Stimulated activated CD8-positive, alpha-beta memory T cell treated with anti-CD3 and anti-CD28 coated beads, Interleukin-7, amount 100 ng/mL, for 1 hour (primary cell): ENCODE data around the gene HDAC7.

Experiments used
- DNase-seq, 2 donors: peaks; one replicate each; pipeline ENCODE4 v3.0.0-alpha.2; 2020; ENCODE audit warnings: low read depth in 2 of 2

HDAC7 gene

GRCh38 chr12:47766502-47767215 lies 53.0 kb downstream of the HDAC7 start:
- no peak for DNase-seq

DNA sequence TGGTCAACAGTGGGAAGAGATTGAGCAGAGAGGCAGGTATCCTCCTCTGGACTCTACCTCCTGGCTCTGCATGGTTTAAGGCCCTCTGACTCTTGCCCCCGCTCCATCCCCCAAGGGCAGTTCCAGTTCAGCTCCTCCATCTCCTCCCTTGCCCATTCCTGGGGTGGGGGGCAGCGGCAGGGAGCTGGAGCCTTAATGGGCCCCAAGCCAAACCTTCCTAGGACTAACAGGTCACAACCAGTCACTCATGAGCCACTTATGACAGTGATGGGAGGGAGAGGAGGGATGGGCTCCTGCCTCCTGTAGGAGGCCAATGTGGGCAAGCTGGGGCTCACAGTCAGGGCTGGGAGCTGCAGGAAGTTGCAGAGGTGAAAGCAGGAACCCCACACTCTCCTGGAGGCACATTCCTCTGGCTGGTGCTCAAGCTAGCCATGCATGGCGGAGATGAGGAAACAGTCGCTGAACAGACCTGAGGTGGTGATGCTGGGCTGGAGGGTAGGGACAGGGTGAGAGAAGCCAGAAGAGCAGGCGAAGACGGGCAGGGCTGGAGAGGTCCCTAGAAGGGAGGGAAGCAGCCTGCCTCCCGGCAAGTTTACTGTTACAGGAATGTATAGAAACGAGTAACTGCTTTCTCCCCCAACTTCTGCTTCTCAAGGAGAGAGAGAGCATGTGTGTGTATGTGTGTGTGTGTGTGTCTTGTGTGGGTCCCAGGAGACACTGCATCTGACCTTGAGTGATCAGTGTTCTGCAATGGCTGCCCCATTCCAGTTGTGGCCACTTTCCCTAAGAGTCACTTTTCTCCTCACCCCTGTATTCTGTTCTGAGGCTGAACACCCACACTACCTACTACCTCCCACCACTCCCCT lies 56.0 kb downstream of the HDAC7 start:
- no peak for DNase-seq

DNA sequence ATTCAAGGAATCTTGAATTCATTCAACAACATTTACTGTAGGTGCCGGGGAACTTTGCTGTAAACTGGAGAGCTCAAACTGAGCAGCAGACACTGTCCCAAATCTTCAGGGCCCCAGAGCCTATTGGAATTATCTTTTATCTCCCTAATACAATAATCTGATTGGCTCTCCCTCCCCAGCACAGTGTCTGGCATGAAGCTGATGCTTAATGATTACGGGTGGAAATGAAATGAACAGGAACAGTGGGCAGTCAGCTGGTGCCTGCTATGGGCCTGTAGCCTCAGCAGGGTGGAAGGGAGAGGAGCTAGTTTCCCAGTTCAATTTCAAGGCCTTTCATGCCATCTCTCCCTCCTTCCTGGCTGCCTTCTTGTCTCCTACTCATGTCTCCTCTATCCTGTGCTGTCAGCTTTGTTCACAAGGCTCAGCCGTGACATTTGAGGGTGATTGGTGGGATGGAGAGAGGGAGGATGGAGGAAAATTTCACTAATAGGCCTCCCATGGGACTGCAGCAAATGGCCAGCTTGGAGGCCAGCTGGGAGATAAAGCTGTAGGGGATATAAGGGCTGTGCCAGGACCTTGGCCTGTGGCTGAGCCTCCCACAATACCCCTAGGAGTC lies 56.7 kb downstream of the HDAC7 start:
- no peak for DNase-seq

DNA sequence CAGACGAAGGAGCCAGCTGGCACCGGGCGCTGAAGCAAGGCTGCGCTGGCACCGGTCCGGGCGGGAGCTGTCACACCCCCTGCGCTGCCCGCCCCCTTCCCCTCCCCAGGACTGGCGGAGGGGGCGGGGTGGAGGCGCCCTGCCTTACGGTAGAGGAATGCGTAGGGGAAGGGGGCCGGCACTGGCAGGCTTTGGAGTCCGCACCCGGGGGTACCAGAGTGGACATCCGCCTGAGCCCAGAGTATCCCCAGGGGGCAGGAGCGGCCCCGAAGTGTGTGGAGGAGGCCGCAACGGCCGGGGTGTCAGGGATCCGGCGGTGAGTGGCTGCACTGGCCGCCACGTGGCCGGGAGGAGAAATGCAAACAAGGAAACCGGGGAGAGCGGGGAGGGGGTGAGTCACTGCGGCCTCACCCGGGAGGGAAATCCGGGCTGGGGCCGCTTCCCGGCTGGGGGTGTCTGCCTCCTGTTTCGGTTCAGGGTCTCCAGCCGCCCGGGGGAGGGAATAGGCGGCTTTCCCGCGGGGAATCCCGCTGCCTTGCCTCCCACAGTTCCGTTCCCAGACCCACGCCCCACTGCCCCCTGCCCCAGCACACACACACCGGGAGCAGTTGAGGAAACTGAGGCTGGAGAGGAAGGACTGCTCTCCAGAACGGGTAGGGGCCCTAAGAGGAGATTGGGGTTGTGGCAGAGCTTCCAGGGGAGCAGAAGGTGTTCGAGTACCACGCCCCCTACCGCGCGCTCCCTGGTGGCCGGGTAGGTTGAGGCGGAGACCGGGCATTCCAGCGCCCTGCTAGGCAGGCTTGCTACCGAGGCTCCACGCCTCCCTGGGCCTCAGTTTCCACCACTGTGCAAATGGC lies 60.6 kb downstream of the HDAC7 start, which contains the start of gene RAPGEF3:
RAPGEF3 (minus strand) TSS at position 47 of the 857 bp plus-strand sequence. CDS start 324 bp downstream, outside the sequence.
- DNase-seq: peak; percentile 35 to 45

DNA sequence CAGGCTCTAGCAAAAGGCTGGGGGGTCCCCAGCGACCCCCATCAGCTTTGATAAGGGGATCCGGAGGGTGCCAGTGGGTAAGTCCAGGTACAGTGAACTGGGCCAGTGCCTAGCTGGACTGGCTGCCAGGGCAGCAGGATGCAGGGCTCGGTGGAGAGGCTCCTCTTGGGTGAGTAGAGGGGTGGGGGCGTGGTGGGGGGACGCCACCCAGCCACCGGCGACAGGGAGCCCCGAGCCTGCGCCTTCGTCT lies 61.2 kb downstream of the HDAC7 start:
- no peak for DNase-seq

DNA sequence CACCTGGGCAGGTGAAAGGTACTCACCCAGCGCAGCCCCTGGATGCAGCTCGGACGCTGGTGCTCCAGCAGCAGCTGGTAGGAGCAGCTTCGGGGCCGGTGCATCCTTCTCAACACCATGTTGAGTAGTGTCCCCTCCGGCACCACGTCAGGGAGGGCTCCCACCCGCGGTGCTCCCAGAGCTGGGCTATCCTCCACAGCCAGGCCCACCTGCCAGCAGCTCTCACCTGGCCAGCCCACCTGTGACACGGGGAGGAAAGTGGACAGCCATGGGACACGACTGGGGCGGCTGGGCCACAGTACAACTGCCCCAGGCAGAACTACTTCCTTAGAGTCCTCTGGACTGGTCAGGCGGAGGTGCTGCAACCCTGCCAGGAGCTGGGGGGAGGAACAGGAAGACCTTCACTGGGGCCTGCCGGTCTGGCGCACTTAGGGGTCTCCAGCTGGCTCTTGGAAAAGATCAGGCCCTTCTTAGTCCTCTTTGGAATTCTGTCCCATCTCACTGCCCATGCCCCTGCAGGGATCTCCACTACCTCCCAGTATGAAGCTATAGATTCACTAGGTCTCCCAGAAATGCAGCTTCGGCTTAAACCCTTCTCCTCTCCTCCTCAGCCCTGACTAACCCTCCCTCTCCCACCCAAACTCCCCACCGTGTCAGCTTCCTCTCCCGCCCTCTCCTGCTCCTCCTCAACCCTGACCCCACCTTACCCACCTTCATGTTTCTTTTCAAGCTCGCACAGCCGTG lies 61.7 kb downstream of the HDAC7 start:
- no peak for DNase-seq

GRCh38 chr12:47757364-47757839 lies 62.3 kb downstream of the HDAC7 start:
- DNase-seq: no peak

DNA sequence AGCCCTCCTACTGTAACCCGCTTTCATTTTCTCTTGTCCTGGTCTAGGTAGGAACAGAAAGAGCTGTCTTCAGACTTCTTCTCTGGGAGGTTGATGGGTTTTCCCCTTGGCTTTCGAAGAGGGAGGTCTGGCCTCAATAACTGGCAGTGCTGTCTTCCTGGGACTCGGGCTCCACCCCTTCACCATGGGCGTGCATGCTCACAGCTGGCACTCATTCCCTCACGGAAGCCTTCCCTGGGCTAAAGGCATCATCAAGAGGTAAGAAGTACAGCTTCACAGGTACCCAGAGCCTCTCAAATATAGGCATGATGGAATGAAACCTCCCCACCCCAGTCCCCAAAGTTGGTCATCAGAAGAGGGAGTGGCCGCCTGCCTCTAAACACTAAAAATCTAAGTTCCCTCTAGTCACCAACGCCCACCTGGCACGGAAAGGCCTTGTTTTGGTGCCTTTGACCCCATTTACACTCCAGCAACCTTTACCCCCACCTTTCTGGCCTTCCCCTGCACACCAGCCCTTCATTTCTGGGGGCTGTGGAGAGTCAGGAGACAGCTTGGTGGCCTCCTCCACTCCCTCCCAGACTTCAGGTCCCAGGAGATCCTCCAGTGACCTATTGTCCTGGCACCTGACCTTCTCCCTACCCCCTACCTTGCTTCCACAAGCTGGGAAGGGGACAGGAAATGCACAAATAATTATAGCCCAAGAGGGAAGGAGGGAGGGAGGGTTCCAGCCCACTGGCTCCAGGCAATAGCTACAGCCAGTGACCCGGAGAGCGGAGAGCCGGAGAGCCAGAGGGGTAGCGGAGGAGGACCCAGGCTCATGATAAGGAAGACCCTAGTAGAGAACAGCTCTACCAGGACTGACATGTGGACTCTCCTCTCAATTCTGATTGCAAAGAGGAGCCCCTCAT lies 63.8 kb downstream of the HDAC7 start:
- no peak for DNase-seq

- DNase-seq: no peak
Measured at GRCh38 chr12:47754881-47755280, 64.8 kb downstream of the HDAC7 start.

DNA sequence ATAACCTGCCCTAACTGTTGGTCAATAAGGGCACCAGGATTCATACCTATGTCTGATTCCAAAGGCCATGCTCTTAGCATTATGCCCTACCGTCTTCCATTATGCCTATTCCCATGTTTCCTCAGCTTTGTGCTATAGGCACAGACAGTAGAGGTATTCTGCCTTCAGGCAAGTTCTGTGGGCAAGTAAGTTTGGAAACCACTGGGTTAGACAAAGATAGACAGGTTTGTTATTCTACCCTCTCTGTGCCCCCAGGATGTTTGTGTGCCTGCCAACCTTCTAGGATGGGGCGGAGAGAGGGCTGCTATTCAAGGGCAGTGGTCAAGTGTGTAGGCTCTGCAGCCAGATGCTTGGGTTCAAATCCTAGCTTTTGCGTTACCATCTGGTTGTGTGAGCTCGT lies 65.6 kb downstream of the HDAC7 start:
- DNase-seq: no peak

GRCh38 chr12:47753021-47754001 lies 66.4 kb downstream of the HDAC7 start:
- DNase-seq: no peak

- no peak for DNase-seq
Measured at GRCh38 chr12:47752552-47752951, 67.2 kb downstream of the HDAC7 start.

GRCh38 chr12:47752121-47752520 lies 67.6 kb downstream of the HDAC7 start:
- no peak for DNase-seq

- DNase-seq: no peak
Measured at GRCh38 chr12:47751561-47751960, 68.1 kb downstream of the HDAC7 start.

DNA sequence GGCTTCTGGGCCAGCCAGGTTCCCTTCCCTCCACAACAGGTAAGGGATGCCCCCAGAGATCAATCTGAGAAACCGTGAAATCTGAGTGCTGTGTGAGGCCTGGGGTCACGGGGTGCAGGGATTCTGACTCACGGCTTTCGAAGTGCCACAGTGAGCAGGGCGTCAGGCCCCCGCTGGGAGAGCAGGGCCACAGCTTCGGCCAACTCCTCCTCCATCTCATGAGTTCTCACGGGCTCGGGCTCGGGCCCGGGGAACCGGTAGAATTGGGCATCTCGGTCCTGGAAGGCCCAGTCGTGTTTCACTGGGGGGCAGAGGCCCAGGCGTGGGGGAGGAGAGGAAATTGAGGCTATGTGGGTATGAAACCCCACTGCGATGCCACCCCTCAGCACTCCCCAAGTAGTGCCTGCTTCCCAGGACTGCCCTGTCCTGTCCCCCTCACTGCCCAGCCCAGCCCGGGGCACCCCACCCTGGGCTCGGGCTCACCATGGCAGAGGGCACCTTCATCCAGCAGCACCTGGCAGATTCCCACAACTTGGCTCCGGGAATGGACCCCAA lies 68.7 kb downstream of the HDAC7 start:
- DNase-seq: no peak

DNA sequence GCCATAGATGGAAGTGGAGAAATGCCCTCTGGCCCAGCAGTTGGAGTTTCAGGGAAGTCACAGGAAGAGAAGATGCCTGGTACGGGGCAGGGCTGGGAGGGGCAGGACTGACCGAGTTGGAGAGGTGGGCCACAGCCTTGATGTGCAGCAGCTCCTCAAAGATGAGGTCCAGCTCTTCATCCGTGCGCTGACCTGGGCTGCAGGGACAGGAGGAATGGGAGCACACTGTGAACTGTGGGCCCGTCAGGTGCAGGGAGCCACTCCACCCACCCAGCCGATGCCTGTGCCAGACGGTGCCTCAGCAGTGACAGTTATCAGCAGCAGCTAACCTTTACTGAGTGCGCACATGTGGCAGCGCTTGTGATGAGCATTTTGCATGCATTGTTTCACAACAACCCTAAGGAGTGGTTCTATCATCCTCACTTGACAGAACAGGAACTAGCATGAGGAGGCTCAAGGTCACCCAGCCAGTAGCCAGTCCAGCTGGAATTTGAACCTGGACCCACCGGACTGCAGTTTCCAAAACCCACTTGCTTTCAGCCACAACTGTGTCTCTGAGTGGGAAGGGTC lies 69.4 kb downstream of the HDAC7 start:
- DNase-seq: no peak

DNA sequence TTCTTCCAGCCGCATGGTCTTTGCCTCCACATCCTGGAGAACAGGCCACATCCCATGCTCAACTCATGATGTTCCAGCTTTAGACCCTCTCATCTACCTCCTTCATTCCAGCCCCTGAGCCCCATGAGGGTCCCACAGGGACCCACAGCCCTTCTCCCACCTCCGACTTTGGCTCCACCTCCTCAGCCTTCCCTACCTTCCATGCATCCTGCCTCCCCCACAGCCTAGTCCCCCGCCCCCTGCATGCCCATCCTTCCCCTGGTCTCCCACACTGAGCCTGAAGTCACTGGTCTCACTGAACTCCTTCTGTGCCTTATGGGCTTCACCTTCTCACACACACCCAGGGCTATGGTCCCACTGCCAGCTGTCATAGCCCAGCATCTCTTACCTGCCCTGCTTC lies 70.8 kb downstream of the HDAC7 start:
- DNase-seq: no peak

DNA sequence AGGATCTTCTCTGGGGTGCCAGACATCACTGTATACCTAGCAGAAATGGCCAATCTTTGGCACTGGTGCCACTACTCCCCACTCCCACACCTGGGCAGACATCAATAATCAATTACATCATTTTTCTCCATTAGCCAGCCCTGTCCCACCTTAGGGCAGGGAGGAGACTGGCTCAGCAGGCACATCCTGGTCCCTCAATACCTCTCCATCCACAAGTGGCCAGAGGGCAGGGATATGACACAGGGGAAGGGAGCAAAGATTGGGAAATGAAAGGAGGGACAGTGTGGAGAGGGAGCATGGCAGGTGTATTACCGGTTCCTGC lies 71.2 kb downstream of the HDAC7 start:
- no peak for DNase-seq
